H9 (cell line): Measurements from ENCODE around the gene TMEM233. TPM values are rescaled to one million over a fixed set of nuclear protein-coding genes. Genes with fewer than 3 reads are reported as not detected.

ENCODE experiments used
- DNase-seq: peaks from one replicate; pipeline ENCODE4 v3.0.0-alpha.2; 2017
- H2AFZ ChIP-seq: one replicate; pipeline ENCODE4 v1.6.1; 2013; ENCODE audit warnings: mild to moderate bottlenecking, low read length, control low read depth, moderate library complexity
- H2AK5ac ChIP-seq: 2 replicates; pipeline ENCODE4 v1.6.1; 2013; ENCODE audit warnings: low read length, control low read depth, mixed read lengths; ENCODE audit not compliant: insufficient read length
- H2BK120ac ChIP-seq: one replicate; pipeline ENCODE4 v1.6.1; 2013; ENCODE audit warnings: low read depth, mild to moderate bottlenecking, low read length, control low read depth, inconsistent platforms; ENCODE audit not compliant: poor library complexity, severe bottlenecking
- H2BK12ac ChIP-seq: 2 replicates; pipeline ENCODE4 v1.6.1; 2013; ENCODE audit warnings: low read length, control low read depth, mixed read lengths, low read depth; ENCODE audit not compliant: insufficient read length
- H2BK15ac ChIP-seq: 2 replicates; pipeline ENCODE4 v1.6.1; 2013; ENCODE audit warnings: low read depth, low read length, control low read depth
- H2BK20ac ChIP-seq: one replicate; pipeline ENCODE4 v1.6.1; 2013; ENCODE audit warnings: low read depth, mild to moderate bottlenecking, low read length, control low read depth, inconsistent platforms; ENCODE audit not compliant: poor library complexity, severe bottlenecking
- H2BK5ac ChIP-seq: 2 replicates; pipeline ENCODE4 v1.6.1; 2013; ENCODE audit warnings: low read length, control low read depth, mixed read lengths; ENCODE audit not compliant: insufficient read length
- H3K14ac ChIP-seq: 2 replicates; pipeline ENCODE4 v1.6.1; 2013; ENCODE audit warnings: low read length, control low read depth; ENCODE audit not compliant: insufficient read depth
- H3K18ac ChIP-seq: 2 replicates; pipeline ENCODE4 v1.6.1; 2013; ENCODE audit warnings: low read depth, mild to moderate bottlenecking, mixed read lengths, low read length, control low read depth; ENCODE audit not compliant: insufficient read length
- H3K23ac ChIP-seq: 2 replicates; pipeline ENCODE4 v1.6.1; 2013; ENCODE audit warnings: low read length, control low read depth, mixed read lengths, low read depth; ENCODE audit not compliant: insufficient read length
- H3K23me2 ChIP-seq: 2 replicates; pipeline ENCODE4 v1.6.1; 2013; ENCODE audit warnings: low read depth, mild to moderate bottlenecking, mixed read lengths, low read length, control low read depth; ENCODE audit not compliant: insufficient read length, poor library complexity, severe bottlenecking
- H3K27ac ChIP-seq: 2 replicates; pipeline ENCODE4 v1.5.1; 2013; ENCODE audit warnings: low read length, control low read depth, mixed read lengths, low read depth; ENCODE audit not compliant: insufficient read length
- H3K27me3 ChIP-seq: 2 replicates; pipeline ENCODE4 v1.6.1; 2013; ENCODE audit warnings: low read length, control low read depth, inconsistent platforms; ENCODE audit not compliant: insufficient read depth
- H3K4ac ChIP-seq: 2 replicates; pipeline ENCODE4 v1.6.1; 2013; ENCODE audit warnings: low read depth, mild to moderate bottlenecking, control low read depth, inconsistent platforms, low read length, moderate library complexity
- H3K4me1 ChIP-seq: 2 replicates; pipeline ENCODE4 v1.6.1; 2013; ENCODE audit warnings: low read length, control low read depth, inconsistent platforms; ENCODE audit not compliant: insufficient read depth
- H3K4me2 ChIP-seq: 2 replicates; pipeline ENCODE4 v1.6.1; 2013; ENCODE audit warnings: low read length, control low read depth, mixed read lengths; ENCODE audit not compliant: insufficient read length, insufficient read depth
- H3K56ac ChIP-seq: 2 replicates; pipeline ENCODE4 v1.6.1; 2013; ENCODE audit warnings: low read depth, mild to moderate bottlenecking, mixed read lengths, low read length, control low read depth; ENCODE audit not compliant: insufficient read length
- H3K79me1 ChIP-seq: 2 replicates; pipeline ENCODE4 v1.6.1; 2013; ENCODE audit warnings: low read depth, mild to moderate bottlenecking, moderate library complexity, low read length, control low read depth, inconsistent platforms; ENCODE audit not compliant: insufficient read depth, poor library complexity, severe bottlenecking
- H3K79me2 ChIP-seq: 2 replicates; pipeline ENCODE4 v1.6.1; 2013; ENCODE audit warnings: low read length, control low read depth, inconsistent platforms; ENCODE audit not compliant: insufficient read depth
- H3K9ac ChIP-seq: 2 replicates; pipeline ENCODE4 v1.6.1; 2013; ENCODE audit warnings: low read length, control low read depth, mixed read lengths; ENCODE audit not compliant: insufficient read length; ENCODE audit errors: extremely low read depth
- H3K9me3 ChIP-seq: one replicate; pipeline ENCODE4 v1.6.1; 2013; ENCODE audit warnings: low read depth, low read length, inconsistent platforms; ENCODE audit not compliant: control insufficient read depth
- H3T11ph ChIP-seq: one replicate; pipeline ENCODE4 v1.6.1; 2013; ENCODE audit warnings: mild to moderate bottlenecking, low read length, control low read depth, inconsistent platforms
- H4K20me1 ChIP-seq: one replicate; pipeline ENCODE4 v1.6.1; 2013; ENCODE audit not compliant: control insufficient read depth, insufficient read length, insufficient read depth
- H4K5ac ChIP-seq: 2 replicates; pipeline ENCODE4 v1.6.1; 2013; ENCODE audit warnings: low read depth, mild to moderate bottlenecking, mixed read lengths, low read length, control low read depth; ENCODE audit not compliant: insufficient read length
- H4K8ac ChIP-seq: replicated peaks from 2 replicates; pipeline ENCODE4 v1.6.1; 2013; ENCODE audit warnings: low read length, control low read depth, mixed read lengths, low read depth; ENCODE audit not compliant: insufficient read length
- H4K91ac ChIP-seq: 2 replicates; pipeline ENCODE4 v1.6.1; 2013; ENCODE audit warnings: low read depth, mild to moderate bottlenecking, moderate library complexity, mixed read lengths, low read length, control low read depth; ENCODE audit not compliant: insufficient read length
- H3K27ac Mint-ChIP-seq, 3 experiments: 2 replicates in 2 of 3; 3 replicates in 1 of 3; pipeline ENCODE4 v1.8.0; 2020 to 2021; ENCODE audit warnings: mixed read lengths in 3 of 3, mild to moderate bottlenecking in 1 of 3, moderate library complexity in 1 of 3
- H3K27me3 Mint-ChIP-seq: 2 replicates; pipeline ENCODE4 v1.8.0; 2021; ENCODE audit warnings: low read depth, mild to moderate bottlenecking, moderate library complexity, mixed read lengths
- H3K36me3 Mint-ChIP-seq, 3 experiments: 2 replicates in 2 of 3; 3 replicates in 1 of 3; pipeline ENCODE4 v1.8.0; 2020 to 2021; ENCODE audit warnings: low read depth in 3 of 3, mixed read lengths in 3 of 3; ENCODE audit not compliant: insufficient read depth in 1 of 3
- H3K4me1 Mint-ChIP-seq, 2 experiments: 2 replicates each; pipeline ENCODE4 v1.8.0; 2020; ENCODE audit warnings: mixed read lengths in 2 of 2
- H3K4me3 Mint-ChIP-seq, 2 experiments: 2 replicates in 1 of 2; 3 replicates in 1 of 2; pipeline ENCODE4 v1.8.0; 2020 to 2021; ENCODE audit warnings: mild to moderate bottlenecking in 2 of 2, mixed read lengths in 2 of 2, moderate library complexity in 1 of 2
- H3K9me3 Mint-ChIP-seq, 2 experiments: 2 replicates in 1 of 2; 3 replicates in 1 of 2; pipeline ENCODE4 v1.8.0; 2020; ENCODE audit warnings: mild to moderate bottlenecking in 2 of 2, mixed read lengths in 2 of 2, moderate library complexity in 1 of 2
- CTCF ChIP-seq: fragments of 200-600 bp; sonication (generic); conservative IDR thresholded peaks from 3 replicates; pipeline ENCODE4 v1.8.0; 2021; ENCODE audit warnings: antibody characterized with exemption, mild to moderate bottlenecking
- WGBS: extraction: QIAGEN DNeasy Blood & Tissue Kit; methylation state at CpG from one replicate; pipeline ENCODE4 v1.1.7; 2013; ENCODE audit warnings: missing lambda C conversion rate, low lambda C conversion rate, mixed read lengths; ENCODE audit not compliant: insufficient read length; ENCODE audit errors: extremely low coverage; 5-methylcytosine and 5-hydroxymethylcytosine counted together
- total RNA-seq: library from RNA; stranded (reverse); gene quantifications from 2 replicates; pipeline ENCODE4 v1.2.1, GENCODE V29; 2021

TMEM233 gene
- total RNA-seq, 1 experiment from 2014 or later = not detected

DNA sequence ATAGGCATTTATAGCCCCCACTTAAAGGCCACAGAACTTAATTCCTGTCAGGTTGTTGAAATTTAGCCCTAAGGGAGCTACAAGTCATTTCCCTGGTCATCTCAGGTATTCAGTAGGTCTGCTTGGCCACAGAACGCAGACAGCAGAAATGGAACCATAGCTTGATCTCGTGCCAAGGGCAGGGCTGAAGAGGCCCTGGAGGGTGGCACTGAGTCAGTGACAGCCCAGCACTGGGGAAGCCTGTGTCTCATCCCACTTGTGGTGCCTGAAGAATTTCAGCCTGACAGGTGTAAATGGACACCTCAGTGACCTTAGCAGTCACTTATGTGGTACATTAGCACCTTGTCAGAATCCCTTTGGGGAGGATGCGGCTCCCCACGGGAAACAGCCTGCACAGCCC, 81.0 kb downstream of the TMEM233 start:
- Histone ChIP-seq H3K9ac (no peak overlapping the region), H3K79me1 (peaks cover 4% of the 10 kb centered on the region), H2BK15ac (no peak overlapping the region), H2BK5ac (no peak overlapping the region), H4K5ac (no peak overlapping the region), H3K23ac (no peak overlapping the region), H3K4ac (no peak overlapping the region), H3T11ph (no peak overlapping the region), H3K4me2 (no peak overlapping the region), H3K56ac (no peak overlapping the region), H4K20me1 (no peaks in the 10 kb centered on the region), H3K14ac (no peak overlapping the region), H4K91ac (no peak overlapping the region), H3K18ac (no peak overlapping the region), H3K9me3 (no peaks in the 10 kb centered on the region), H2BK120ac (no peak overlapping the region), H3K4me1 (no peaks in the 10 kb centered on the region), H2AFZ (no peak overlapping the region), H4K8ac (no peak overlapping the region), H2AK5ac (no peak overlapping the region), H3K79me2 (no peaks in the 10 kb centered on the region), H2BK20ac (no peak overlapping the region), H2BK12ac (no peak overlapping the region), H3K23me2 (no peaks in the 10 kb centered on the region), H3K27ac (no peak overlapping the region), H3K27me3 (no peaks in the 10 kb centered on the region)
- Mint-ChIP-seq H3K4me3 (no peak overlapping the region), H3K36me3 (peaks cover 64 to 99% (median 90%) of the 10 kb centered on the region in 3 experiments), H3K4me1 (peaks cover 10 to 19% of the 10 kb centered on the region in 2 experiments), H3K27me3 (no peaks in the 10 kb centered on the region), H3K9me3 (no peaks in the 10 kb centered on the region), H3K27ac (no peak overlapping the region)
- WGBS = no CpG with 5 or more reads among the region's 4 CpGs
- no peak for DNase-seq
- TF ChIP-seq CTCF = no peak
